Activated CD8-positive, alpha-beta T cell treated with anti-CD3 and anti-CD28 coated beads, Interleukin-2, amount 10 ng/mL, durations not matched to agents 7 days and 5 days (primary cell): ENCODE results near the gene PXMP4. TPM values are rescaled to one million over a fixed set of nuclear protein-coding genes. Genes with fewer than 3 reads are reported as not detected.

Experiments
- total RNA-seq, 2 experiments: library from RNA; stranded (reverse); gene quantifications; one replicate each; pipeline ENCODE4 v1.2.3, GENCODE V29; 2021

Gene PXMP4
- total RNA-seq, 2 experiments from 2014 or later: 17.1 to 17.7 TPM

Other genes with a start within 250 kb of the PXMP4 start
- 10 to 100 TPM; 14.4 to 14.8 TPM for gene CBFA2T2, start 230.2 kb downstream of the PXMP4 start, total RNA-seq
- under 1 TPM; 0.16 to 0.21 TPM for gene C20orf144, start 58.0 kb downstream of the PXMP4 start, total RNA-seq
- gene ACTL10, start 53.4 kb downstream of the PXMP4 start, total RNA-seq: 1 to 10 TPM; 2.9 to 3.2 TPM
- gene NECAB3, start 45.9 kb downstream of the PXMP4 start, total RNA-seq: 10 to 100 TPM; 28.4 to 38.2 TPM
- gene E2F1, start 33.9 kb downstream of the PXMP4 start, total RNA-seq: 10 to 100 TPM; 74.5 to 80.8 TPM
- 1 to 10 TPM; 4.7 to 5.2 TPM for gene ZNF341, start 11.7 kb upstream of the PXMP4 start, total RNA-seq
- 10 to 100 TPM; 86.7 to 93.2 TPM for gene CHMP4B, start 91.0 kb upstream of the PXMP4 start, total RNA-seq